NB4 (cell line): Measurements from ENCODE around the gene MRPL18.

Source experiments
- POLR2A ChIP-seq: IDR thresholded peaks from 2 replicates; pipeline ENCODE4 v1.6.1; 2011; ENCODE audit warnings: mild to moderate bottlenecking; ENCODE audit not compliant: insufficient read length; ENCODE audit errors: extremely low read depth
- TF ChIP-seq, protein P1 (sequence below): IDR thresholded peaks from one replicate; pipeline ENCODE4 v1.5.1; 2012; ENCODE audit warnings: low read depth, low read length

DNA sequence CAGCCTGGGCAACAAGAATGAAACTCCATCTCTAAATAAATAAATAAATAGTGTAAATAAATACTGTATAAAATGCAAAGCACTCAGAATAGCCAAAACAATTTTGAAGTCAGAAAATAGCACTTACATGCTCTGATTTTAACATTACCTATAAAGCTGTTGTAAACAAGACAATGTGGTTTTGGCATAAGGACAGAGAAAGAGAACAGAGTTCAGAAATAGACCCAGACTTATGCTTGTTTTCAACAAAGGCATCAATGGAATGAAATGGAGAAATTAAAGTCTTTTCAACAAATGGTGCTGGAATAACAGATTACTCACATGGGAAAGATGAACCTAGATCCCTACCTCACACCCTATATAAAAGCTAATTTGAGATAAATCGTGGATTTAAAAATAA lies 18.1 kb upstream of the MRPL18 start:
- TF ChIP-seq, protein P1, sequence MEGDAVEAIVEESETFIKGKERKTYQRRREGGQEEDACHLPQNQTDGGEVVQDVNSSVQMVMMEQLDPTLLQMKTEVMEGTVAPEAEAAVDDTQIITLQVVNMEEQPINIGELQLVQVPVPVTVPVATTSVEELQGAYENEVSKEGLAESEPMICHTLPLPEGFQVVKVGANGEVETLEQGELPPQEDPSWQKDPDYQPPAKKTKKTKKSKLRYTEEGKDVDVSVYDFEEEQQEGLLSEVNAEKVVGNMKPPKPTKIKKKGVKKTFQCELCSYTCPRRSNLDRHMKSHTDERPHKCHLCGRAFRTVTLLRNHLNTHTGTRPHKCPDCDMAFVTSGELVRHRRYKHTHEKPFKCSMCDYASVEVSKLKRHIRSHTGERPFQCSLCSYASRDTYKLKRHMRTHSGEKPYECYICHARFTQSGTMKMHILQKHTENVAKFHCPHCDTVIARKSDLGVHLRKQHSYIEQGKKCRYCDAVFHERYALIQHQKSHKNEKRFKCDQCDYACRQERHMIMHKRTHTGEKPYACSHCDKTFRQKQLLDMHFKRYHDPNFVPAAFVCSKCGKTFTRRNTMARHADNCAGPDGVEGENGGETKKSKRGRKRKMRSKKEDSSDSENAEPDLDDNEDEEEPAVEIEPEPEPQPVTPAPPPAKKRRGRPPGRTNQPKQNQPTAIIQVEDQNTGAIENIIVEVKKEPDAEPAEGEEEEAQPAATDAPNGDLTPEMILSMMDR: no peak
- TF ChIP-seq POLR2A: no peak
